ENCODE data around the gene PRPF8. TPM values are rescaled to one million over a fixed set of nuclear protein-coding genes. Genes with fewer than 3 reads are reported as not detected.

Gene PRPF8
- polyA plus RNA-seq, 4 donors = 61.1 to 162 (median 75.0) TPM

DNA sequence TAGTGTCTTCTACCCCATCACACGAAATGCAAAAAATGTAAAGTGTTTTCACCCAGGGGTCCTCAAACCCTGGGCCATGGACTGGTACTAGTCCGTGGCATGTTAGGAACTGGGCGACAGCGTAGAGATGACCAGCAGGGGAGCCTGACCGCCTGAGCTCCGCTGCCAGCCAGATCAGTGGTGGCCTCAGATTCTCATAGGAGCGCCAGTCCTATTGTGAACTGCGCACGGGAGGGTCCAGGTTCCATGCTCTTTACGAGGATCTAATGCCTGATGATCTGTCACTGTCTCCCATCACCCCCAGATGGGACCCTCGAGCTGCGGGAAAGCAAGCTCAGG lies 43.6 kb downstream of the PRPF8 start:
- H3K27ac ChIP-seq (ENCODE audit: low read depth in 1 of 3, low read length in 2 of 3) = no peak overlapping the region
- H3K27me3 ChIP-seq (ENCODE audit: control insufficient read depth in 3 of 3, insufficient read depth in 3 of 3, low read length in 3 of 3) = no peaks in the 10 kb centered on the region
- peaks cover 0 to 7% (median 0%) of the 10 kb centered on the region in 3 donors for H3K4me1 ChIP-seq (ENCODE audit: control insufficient read depth in 3 of 3, insufficient read depth in 2 of 3, low read depth in 1 of 3, low read length in 2 of 3)
- no peak overlapping the region for H3K4me3 ChIP-seq (ENCODE audit: low read depth in 1 of 3, low read length in 3 of 3)
- peaks cover 0 to 37% (median 3%) of the 10 kb centered on the region in 3 donors for H3K36me3 ChIP-seq (ENCODE audit: control insufficient read depth in 3 of 3, insufficient read depth in 2 of 3, low read depth in 1 of 3, low read length in 3 of 3)
- 68 to 78% (median 76%) methylated on average over 12 of the region's 12 CpGs for WGBS, 3 donors
- DNase-seq = no peak
- no peak for FAIRE-seq
- peaks cover 0 to 3% of the 10 kb centered on the region in 2 donors for H3K9me3 ChIP-seq (ENCODE audit: control insufficient read depth in 2 of 2, insufficient read depth in 1 of 2, low read depth in 1 of 2, low read length in 1 of 2)

DNA sequence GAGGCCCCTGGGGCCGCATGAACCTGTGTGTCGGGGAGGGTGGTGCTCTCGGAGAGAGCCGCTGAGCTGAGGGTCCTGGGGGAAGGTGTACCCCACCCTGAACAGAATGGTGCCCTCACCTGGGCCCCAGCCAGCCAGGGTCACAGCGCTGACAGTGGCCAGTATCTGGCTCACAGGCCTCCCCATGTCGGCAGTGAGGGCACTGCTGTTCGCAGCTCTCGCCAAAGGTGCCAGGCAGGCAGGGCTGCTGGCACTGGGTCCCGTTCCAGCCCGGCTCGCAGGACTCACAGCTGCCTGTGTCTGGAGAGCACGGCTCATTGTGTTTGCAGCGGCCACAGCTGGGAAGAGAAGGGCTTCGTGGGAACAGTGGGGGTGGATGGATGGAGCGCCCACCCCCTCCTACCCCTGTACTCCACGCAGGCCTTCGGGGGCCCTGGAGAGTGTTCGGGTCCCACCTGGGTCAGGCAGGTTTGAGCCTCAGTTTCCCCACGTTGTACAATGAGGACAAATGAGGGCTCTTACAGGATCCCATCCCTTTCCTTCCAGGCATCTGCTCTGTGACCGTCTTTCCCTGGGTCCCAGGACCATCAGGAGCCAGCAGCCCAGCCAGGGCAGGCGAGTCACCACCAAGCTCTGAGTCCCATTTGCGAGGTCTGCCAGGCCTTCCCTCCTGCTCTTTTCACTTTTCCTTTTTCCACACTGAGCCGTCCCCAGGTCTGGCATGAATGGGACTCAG lies 44.2 kb downstream of the PRPF8 start:
- Histone ChIP-seq H3K4me1 (ENCODE audit: control insufficient read depth in 3 of 3, insufficient read depth in 2 of 3, low read depth in 1 of 3, low read length in 2 of 3) (peaks cover 0 to 7% (median 0%) of the 10 kb centered on the region in 3 donors), H3K36me3 (ENCODE audit: control insufficient read depth in 3 of 3, insufficient read depth in 2 of 3, low read depth in 1 of 3, low read length in 3 of 3) (peaks cover 0 to 35% (median 3%) of the 10 kb centered on the region in 3 donors), H3K27ac (ENCODE audit: low read depth in 1 of 3, low read length in 2 of 3) (no peak overlapping the region), H3K9me3 (ENCODE audit: control insufficient read depth in 2 of 2, insufficient read depth in 1 of 2, low read depth in 1 of 2, low read length in 1 of 2) (peaks cover 0 to 3% of the 10 kb centered on the region in 2 donors), H3K27me3 (ENCODE audit: control insufficient read depth in 3 of 3, insufficient read depth in 3 of 3, low read length in 3 of 3) (no peaks in the 10 kb centered on the region), H3K4me3 (ENCODE audit: low read depth in 1 of 3, low read length in 3 of 3) (no peak overlapping the region)
- 43 to 75% (median 53%) methylated on average over 20 to 23 of the region's 23 CpGs for WGBS, 3 donors
- DNase-seq (no peak), FAIRE-seq (no peak)

DNA sequence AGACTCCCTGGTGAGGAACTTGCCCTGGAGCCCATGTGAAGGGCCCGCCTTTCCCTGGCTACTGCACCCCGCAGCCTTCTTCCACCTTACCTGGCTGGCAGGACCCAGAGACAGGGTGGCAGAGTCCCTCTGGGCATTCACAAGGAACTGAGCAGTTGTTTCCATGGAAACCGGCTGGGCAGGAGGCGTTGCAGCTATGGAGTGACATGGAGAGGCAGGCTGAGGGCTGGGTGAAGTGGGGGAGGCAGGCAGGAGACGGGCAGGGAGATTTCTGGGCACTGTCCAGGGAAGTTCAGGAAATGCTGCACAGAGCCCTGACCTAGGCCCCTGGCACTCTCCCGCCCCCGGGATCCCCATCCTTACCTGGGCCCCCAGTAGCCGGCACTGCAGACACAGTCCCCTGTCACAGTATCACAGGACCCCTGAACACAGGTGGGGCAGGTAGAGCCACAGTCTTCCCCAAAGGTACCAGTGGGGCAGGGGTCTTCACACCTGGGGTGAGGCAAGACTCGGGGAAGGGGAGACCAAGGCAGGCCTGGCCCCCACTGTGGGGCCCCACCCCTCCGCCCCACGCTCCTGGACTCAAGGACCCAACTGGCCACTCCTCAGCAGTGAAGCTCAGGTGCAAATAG lies 45.0 kb downstream of the PRPF8 start:
- no peak overlapping the region for H3K4me3 ChIP-seq (ENCODE audit: low read depth in 1 of 3, low read length in 3 of 3)
- 47 to 75% (median 57%) methylated on average over 11 of the region's 11 CpGs for WGBS, 3 donors
- DNase-seq (no peak), FAIRE-seq (no peak)
- H3K9me3 ChIP-seq (ENCODE audit: control insufficient read depth in 2 of 2, insufficient read depth in 1 of 2, low read depth in 1 of 2, low read length in 1 of 2) = peaks cover 0 to 3% of the 10 kb centered on the region in 2 donors
- no peaks in the 10 kb centered on the region for H3K27me3 ChIP-seq (ENCODE audit: control insufficient read depth in 3 of 3, insufficient read depth in 3 of 3, low read length in 3 of 3)
- H3K27ac ChIP-seq (ENCODE audit: low read depth in 1 of 3, low read length in 2 of 3) = no peak overlapping the region
- peaks cover 0 to 7% (median 0%) of the 10 kb centered on the region in 3 donors for H3K4me1 ChIP-seq (ENCODE audit: control insufficient read depth in 3 of 3, insufficient read depth in 2 of 3, low read depth in 1 of 3, low read length in 2 of 3)
- H3K36me3 ChIP-seq (ENCODE audit: control insufficient read depth in 3 of 3, insufficient read depth in 2 of 3, low read depth in 1 of 3, low read length in 3 of 3) = peaks cover 0 to 34% (median 3%) of the 10 kb centered on the region in 3 donors

DNA sequence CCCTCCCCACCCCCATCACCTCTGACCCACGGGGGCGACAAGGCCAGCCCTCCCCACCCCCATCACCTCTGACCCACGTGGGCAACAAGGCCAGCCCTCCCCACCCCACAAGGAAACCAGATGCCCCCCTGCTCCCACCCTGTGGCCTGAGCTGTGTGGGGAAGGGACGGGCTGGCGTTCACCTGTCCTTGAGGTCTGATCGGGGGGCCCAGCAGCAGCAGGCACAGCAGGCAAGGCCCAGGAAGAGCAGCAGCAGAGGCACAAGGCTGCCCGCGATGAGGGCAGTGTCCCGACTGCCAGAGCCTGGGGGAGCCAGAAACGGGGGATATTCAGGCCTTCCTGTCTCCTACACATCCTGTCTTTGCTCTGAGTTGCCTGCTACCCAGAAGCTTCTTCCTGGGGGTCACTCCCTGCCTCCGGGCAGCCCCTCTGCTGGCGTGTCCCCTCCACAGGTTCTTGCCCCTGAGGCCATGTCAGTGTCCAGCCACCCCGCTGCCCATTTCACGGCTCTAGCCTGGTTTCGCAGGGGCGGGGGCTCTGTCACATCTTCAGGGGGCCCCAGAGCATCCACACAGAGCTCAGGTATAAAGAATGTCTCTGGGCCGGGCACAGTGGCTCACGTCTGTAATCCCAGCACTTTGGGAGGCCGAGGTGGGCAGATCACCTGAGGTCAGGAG lies 45.9 kb downstream of the PRPF8 start:
- 77 to 88% (median 86%) methylated on average over 16 to 19 of the region's 19 CpGs for WGBS, 3 donors
- Histone ChIP-seq H3K27me3 (ENCODE audit: control insufficient read depth in 3 of 3, insufficient read depth in 3 of 3, low read length in 3 of 3) (no peaks in the 10 kb centered on the region), H3K27ac (ENCODE audit: low read depth in 1 of 3, low read length in 2 of 3) (no peak overlapping the region), H3K4me1 (ENCODE audit: control insufficient read depth in 3 of 3, insufficient read depth in 2 of 3, low read depth in 1 of 3, low read length in 2 of 3) (peaks cover 0 to under 1% (median 0%) of the 10 kb centered on the region in 3 donors), H3K36me3 (ENCODE audit: control insufficient read depth in 3 of 3, insufficient read depth in 2 of 3, low read depth in 1 of 3, low read length in 3 of 3) (peaks cover 0 to 34% (median 3%) of the 10 kb centered on the region in 3 donors), H3K9me3 (ENCODE audit: control insufficient read depth in 2 of 2, insufficient read depth in 1 of 2, low read depth in 1 of 2, low read length in 1 of 2) (peaks cover 0 to 3% of the 10 kb centered on the region in 2 donors), H3K4me3 (ENCODE audit: low read depth in 1 of 3, low read length in 3 of 3) (no peak overlapping the region)
- FAIRE-seq = no peak
- DNase-seq = no peak

DNA sequence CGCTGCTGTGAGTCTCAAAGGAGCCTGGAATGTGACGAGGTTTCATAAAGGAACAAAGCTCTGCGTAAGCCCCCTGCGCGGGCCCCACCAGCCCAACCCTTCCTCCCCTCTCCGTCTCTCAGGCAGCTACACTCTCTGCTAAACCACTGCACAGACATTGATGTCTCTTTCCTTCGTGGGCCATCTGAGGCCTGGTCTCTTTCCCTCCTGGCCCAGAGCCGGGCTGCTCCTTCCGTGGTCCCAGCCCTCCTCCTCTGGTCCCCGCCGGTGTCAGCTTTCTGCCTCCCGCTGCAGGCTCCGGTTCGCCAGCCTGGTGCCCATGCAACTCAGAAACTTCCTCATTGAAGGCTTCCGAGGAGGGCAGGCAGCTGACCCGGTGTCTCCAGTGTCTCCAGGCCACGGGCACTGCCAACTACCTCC lies 46.5 kb downstream of the PRPF8 start:
- Histone ChIP-seq H3K27me3 (ENCODE audit: control insufficient read depth in 3 of 3, insufficient read depth in 3 of 3, low read length in 3 of 3) (no peaks in the 10 kb centered on the region), H3K4me3 (ENCODE audit: low read depth in 1 of 3, low read length in 3 of 3) (no peak overlapping the region), H3K36me3 (ENCODE audit: control insufficient read depth in 3 of 3, insufficient read depth in 2 of 3, low read depth in 1 of 3, low read length in 3 of 3) (peaks cover 0 to 34% (median 3%) of the 10 kb centered on the region in 3 donors), H3K4me1 (ENCODE audit: control insufficient read depth in 3 of 3, insufficient read depth in 2 of 3, low read depth in 1 of 3, low read length in 2 of 3) (no peaks in the 10 kb centered on the region), H3K9me3 (ENCODE audit: control insufficient read depth in 2 of 2, insufficient read depth in 1 of 2, low read depth in 1 of 2, low read length in 1 of 2) (peaks cover 0 to 3% of the 10 kb centered on the region in 2 donors), H3K27ac (ENCODE audit: low read depth in 1 of 3, low read length in 2 of 3) (no peak overlapping the region)
- FAIRE-seq (no peak), DNase-seq (no peak)
- 73 to 83% (median 83%) methylated on average over 16 to 17 of the region's 17 CpGs for WGBS, 3 donors

DNA sequence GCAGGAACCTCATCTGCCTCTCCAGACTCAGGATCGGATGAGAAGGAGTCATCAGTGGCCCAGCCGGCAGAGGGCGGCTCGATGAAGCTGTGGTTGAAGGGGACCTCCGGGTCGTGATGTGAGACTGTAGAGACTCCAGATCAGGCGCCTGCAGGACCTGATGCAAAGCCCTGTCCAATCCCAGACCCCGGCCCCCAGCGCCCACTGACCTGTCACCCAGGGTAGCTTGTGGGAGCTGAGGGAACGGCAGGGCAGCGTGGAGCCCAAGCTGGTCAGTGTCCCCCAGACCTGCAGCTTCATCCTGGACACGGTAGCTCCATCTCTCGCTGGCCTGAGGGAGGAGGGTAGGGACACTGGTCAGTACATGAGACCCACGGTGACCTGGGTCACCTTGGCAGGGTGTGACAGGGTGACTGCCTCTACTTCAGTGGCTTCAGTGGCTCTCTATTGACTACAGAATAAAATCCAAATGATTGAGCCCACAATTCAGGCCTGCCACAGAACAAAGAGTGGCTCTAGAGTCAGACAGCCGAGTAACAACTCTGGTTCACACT lies 47.9 kb downstream of the PRPF8 start:
- Histone ChIP-seq H3K27me3 (ENCODE audit: control insufficient read depth in 3 of 3, insufficient read depth in 3 of 3, low read length in 3 of 3) (no peaks in the 10 kb centered on the region), H3K27ac (ENCODE audit: low read depth in 1 of 3, low read length in 2 of 3) (no peak overlapping the region), H3K36me3 (ENCODE audit: control insufficient read depth in 3 of 3, insufficient read depth in 2 of 3, low read depth in 1 of 3, low read length in 3 of 3) (peaks cover 0 to 34% (median 3%) of the 10 kb centered on the region in 3 donors), H3K4me3 (ENCODE audit: low read depth in 1 of 3, low read length in 3 of 3) (no peak overlapping the region), H3K4me1 (ENCODE audit: control insufficient read depth in 3 of 3, insufficient read depth in 2 of 3, low read depth in 1 of 3, low read length in 2 of 3) (no peaks in the 10 kb centered on the region), H3K9me3 (ENCODE audit: control insufficient read depth in 2 of 2, insufficient read depth in 1 of 2, low read depth in 1 of 2, low read length in 1 of 2) (no peaks in the 10 kb centered on the region)
- no peak for DNase-seq
- 84 to 90% (median 85%) methylated on average over 15 of the region's 15 CpGs for WGBS, 3 donors
- FAIRE-seq = no peak

DNA sequence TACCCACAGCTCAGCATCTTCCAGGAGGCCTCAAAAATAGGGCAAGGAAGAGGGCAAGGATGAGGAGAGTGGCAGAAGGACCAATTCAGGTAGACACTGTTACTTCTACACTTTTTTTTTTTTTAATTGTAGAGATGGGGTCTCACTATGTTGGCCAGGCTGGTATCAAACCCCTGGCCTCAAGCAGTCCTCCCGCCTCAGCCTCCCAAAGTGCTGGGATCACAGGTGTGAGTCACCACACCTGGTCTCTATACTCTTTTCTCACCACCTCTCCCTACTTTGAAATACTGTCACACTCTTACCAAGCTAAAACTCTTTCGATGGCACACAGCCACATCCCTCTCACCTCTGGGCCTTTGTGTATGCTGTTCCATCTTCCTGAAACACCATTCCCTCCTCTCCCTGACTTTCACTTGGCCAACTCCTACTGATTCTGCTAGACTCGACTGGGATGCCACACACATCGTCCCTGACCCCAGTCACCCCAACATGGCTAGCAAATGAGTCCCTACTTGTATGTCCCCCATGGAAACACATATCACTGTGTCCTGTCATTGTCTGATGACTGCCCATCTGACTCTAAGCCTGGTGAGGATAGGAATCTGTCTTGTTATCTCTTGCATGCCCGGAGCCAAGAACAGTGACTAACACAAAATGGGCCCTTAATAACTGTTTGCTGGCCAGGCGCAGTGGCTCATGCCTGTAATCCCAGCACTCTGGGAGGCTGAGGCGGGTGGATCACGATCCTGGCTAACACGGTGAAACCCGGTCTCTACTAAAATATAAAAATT lies 48.8 kb downstream of the PRPF8 start:
- DNase-seq (no peak), FAIRE-seq (no peak)
- H3K27ac ChIP-seq (ENCODE audit: low read depth in 1 of 3, low read length in 2 of 3) = no peak overlapping the region
- no peak overlapping the region for H3K4me3 ChIP-seq (ENCODE audit: low read depth in 1 of 3, low read length in 3 of 3)
- no peaks in the 10 kb centered on the region for H3K9me3 ChIP-seq (ENCODE audit: control insufficient read depth in 2 of 2, insufficient read depth in 1 of 2, low read depth in 1 of 2, low read length in 1 of 2)
- 88 to 90% (median 88%) methylated on average over 10 of the region's 10 CpGs for WGBS, 3 donors
- H3K36me3 ChIP-seq (ENCODE audit: control insufficient read depth in 3 of 3, insufficient read depth in 2 of 3, low read depth in 1 of 3, low read length in 3 of 3) = peaks cover 0 to 34% (median 3%) of the 10 kb centered on the region in 3 donors
- H3K4me1 ChIP-seq (ENCODE audit: control insufficient read depth in 3 of 3, insufficient read depth in 2 of 3, low read depth in 1 of 3, low read length in 2 of 3) = no peaks in the 10 kb centered on the region
- no peaks in the 10 kb centered on the region for H3K27me3 ChIP-seq (ENCODE audit: control insufficient read depth in 3 of 3, insufficient read depth in 3 of 3, low read length in 3 of 3)

Measured in small intestine (tissue), 7 donors.